Esophagus squamous epithelium (tissue), 5 donors: ENCODE measurements around the gene SLC22A3. TPM values are rescaled to one million over a fixed set of nuclear protein-coding genes. Genes with fewer than 3 reads are reported as not detected.
"Not testable (repeated sequence)": the region's sequence is repeated elsewhere in the genome, so short reads cannot be mapped to it uniquely, and the experiment has no call there.

Experiments used
- DNase-seq: peaks from one replicate; lab custom pipeline; 2025; lab: John Stamatoyannopoulos, UW
- H3K27ac ChIP-seq, 4 donors: fragments of 200-600 bp; sonication (generic); one replicate each; pipeline ENCODE4 v1.5.1; 2016 to 2019; ENCODE audit warnings: mild to moderate bottlenecking in 1 of 4
- H3K27me3 ChIP-seq, 4 donors: fragments of 200-600 bp; sonication (generic); 1 replicate in 3 of 4; 2 replicates in 1 of 4; pipeline versions ENCODE4 v1.5.1 to v1.6.0; 2017 to 2021; ENCODE audit warnings: antibody characterized with exemption in 1 of 4
- H3K36me3 ChIP-seq, 3 donors: fragments of 200-600 bp; sonication (generic); one replicate each; pipeline ENCODE4 v1.5.1; 2016 to 2019
- H3K4me1 ChIP-seq, 3 donors: fragments of 200-600 bp; sonication (generic); one replicate each; pipeline ENCODE4 v1.5.1; 2017 to 2019
- H3K4me3 ChIP-seq, 4 donors: fragments of 200-600 bp; sonication (generic); 1 replicate in 3 of 4; 2 replicates in 1 of 4; pipeline ENCODE4 v1.5.1; 2016 to 2019; ENCODE audit warnings: mild to moderate bottlenecking in 2 of 4, moderate library complexity in 1 of 4
- H3K9me3 ChIP-seq, 3 donors: fragments of 200-600 bp; sonication (generic); one replicate each; pipeline ENCODE4 v1.5.1; 2016 to 2019
- POLR2A ChIP-seq, 4 donors: fragments of 450-650 bp; IDR thresholded peaks; one replicate each; pipeline ENCODE4 v1.6.1; 2017; ENCODE audit warnings: antibody characterized with exemption in 4 of 4, mild to moderate bottlenecking in 4 of 4, moderate library complexity in 3 of 4
- WGBS, 2 donors: methylation state at CpG; one replicate each; pipeline ENCODE4 v1.1.5; 2018; 5-methylcytosine and 5-hydroxymethylcytosine counted together
- intact Hi-C: fragments of 100-400 bp; cut with DNase I; formaldehyde crosslinking; loops from one replicate; pipeline ENCODE4 v1.15.0; 2022
- total RNA-seq, 4 donors: library from RNA; depleted of rRNA; stranded (reverse); fragments of >200 nt; gene quantifications; one replicate each; pipeline ENCODE4 v1.1.0, GENCODE V29; 2016
- TF ChIP-seq, protein P1 (sequence below), 6 experiments: fragments of 450-650 bp in 4 of 6; fragments of 200-600 bp in 2 of 6; sonication (generic) in 2 of 6; IDR thresholded peaks; one replicate each; pipeline ENCODE4 v1.5.1; 2016 to 2019; ENCODE audit warnings: antibody characterized with exemption in 6 of 6, mild to moderate bottlenecking in 4 of 6, moderate library complexity in 4 of 6
- donor health status: DM: yes; HTN: yes; CAD: no.

The SLC22A3 gene
- total RNA-seq, 4 donors from 2014 or later: 5.5 to 14.2 (median 12.0) TPM

DNA sequence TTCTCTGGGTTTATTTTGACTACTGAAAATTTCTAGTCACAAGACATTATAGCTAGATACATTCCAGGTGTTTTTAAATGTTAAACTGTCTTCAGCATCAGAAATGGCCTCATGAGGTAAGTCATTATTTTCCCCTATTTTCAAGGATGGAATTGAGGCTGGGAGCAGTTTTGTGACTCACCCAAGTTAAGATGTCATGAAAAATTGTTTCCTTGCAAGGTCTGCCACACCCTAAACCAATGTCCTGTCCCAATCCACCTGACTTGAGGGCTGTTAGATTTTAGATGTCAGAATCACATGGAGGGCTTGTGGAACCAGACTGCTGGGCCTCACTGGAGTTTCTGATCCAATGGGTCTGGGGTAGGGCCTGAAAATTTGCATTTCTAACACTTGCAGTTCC lies 16.9 kb downstream of the SLC22A3 start:
- no peak for DNase-seq
- H3K36me3 ChIP-seq: no peaks in the 10 kb centered on the region
- intact Hi-C loops: no loop called here

DNA sequence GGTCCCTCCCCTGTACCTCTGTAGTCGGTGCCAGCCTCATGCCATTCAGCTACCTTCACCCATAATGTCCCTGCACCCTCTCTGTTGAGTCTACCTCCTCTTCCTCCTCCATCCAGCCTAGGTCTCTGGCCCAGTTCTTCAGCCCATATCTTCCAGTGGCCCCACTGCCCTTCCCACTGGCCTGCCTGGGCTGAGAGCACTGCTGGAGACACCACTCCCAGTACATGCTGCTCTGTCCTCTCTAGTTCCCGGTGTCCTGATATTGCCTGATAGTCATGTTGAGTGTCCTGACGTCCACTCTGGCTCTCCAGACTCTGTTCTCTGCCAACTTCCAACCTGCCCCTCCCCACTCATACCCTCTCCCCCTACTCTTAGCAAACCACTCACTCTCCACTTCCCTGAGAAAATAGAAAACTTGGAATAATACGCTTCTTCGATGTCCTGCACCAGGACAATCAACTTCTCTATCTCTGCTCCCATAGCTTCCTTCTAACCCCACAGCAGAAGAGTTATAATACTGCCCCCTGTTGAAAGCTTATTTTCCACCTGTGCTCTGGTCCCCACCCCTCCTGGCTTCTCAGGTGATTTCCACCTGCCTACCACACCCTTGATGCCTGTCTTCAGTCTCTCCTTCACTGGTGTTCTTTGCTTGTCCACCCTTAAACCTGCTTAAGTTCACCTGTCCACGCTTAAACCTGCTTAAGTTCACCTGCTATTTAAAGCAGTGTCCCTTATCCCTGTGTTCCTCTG lies 19.8 kb downstream of the SLC22A3 start:
- intact Hi-C loops: no loop called here
- H3K9me3 ChIP-seq: peaks cover 0 to 7% (median 0%) of the 10 kb centered on the region in 3 donors
- TF ChIP-seq, protein P1, sequence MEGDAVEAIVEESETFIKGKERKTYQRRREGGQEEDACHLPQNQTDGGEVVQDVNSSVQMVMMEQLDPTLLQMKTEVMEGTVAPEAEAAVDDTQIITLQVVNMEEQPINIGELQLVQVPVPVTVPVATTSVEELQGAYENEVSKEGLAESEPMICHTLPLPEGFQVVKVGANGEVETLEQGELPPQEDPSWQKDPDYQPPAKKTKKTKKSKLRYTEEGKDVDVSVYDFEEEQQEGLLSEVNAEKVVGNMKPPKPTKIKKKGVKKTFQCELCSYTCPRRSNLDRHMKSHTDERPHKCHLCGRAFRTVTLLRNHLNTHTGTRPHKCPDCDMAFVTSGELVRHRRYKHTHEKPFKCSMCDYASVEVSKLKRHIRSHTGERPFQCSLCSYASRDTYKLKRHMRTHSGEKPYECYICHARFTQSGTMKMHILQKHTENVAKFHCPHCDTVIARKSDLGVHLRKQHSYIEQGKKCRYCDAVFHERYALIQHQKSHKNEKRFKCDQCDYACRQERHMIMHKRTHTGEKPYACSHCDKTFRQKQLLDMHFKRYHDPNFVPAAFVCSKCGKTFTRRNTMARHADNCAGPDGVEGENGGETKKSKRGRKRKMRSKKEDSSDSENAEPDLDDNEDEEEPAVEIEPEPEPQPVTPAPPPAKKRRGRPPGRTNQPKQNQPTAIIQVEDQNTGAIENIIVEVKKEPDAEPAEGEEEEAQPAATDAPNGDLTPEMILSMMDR (IDR thresholded peaks at IDR 0.05): no peak
- no peak for TF ChIP-seq POLR2A (IDR thresholded peaks at IDR 0.05)

More for the DNA sequence above, 16.9 kb downstream of the SLC22A3 start:
- Histone ChIP-seq H3K27ac (no peak overlapping the region), H3K9me3 (peaks cover 0 to 6% (median 0%) of the 10 kb centered on the region in 3 donors), H3K4me1 (no peaks in the 10 kb centered on the region), H3K27me3 (no peaks in the 10 kb centered on the region), H3K4me3 (no peak overlapping the region)
- TF ChIP-seq, protein P1 (IDR thresholded peaks at IDR 0.05): no peak
- no peak for TF ChIP-seq POLR2A (IDR thresholded peaks at IDR 0.05)

DNA sequence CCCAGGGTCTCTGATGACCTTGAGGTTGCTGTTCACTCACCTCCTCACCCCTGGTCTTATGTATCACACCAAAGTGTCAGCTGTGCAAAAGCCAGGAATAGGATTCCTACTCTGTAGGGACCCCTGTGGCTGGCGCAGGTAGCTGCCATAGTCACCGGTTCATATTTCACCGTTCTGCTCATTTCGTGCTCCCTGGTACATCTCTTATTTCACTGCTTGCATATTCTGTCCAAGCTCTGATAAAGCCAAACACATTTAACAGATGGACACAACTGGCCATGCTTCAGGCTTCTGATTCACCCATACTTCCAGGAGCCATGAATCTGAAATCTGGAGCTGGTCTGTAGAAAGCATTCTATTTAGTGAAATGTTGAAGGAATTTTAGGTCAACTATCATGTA lies 20.5 kb downstream of the SLC22A3 start:
- Histone ChIP-seq H3K27me3 (no peaks in the 10 kb centered on the region), H3K27ac (no peak overlapping the region), H3K36me3 (no peaks in the 10 kb centered on the region), H3K4me1 (peaks cover 0 to 15% (median 3%) of the 10 kb centered on the region in 3 donors), H3K9me3 (peaks cover 0 to 8% (median 0%) of the 10 kb centered on the region in 3 donors), H3K4me3 (no peak overlapping the region)
- WGBS, 2 donors: 87 to 92% methylated on average over 4 of the region's 4 CpGs
- intact Hi-C loops: no loop called here
- no peak for DNase-seq
- no peak for TF ChIP-seq POLR2A (IDR thresholded peaks at IDR 0.05)
- TF ChIP-seq, protein P1 (IDR thresholded peaks at IDR 0.05): no peak

More for the DNA sequence above, 19.8 kb downstream of the SLC22A3 start:
- Histone ChIP-seq H3K4me3 (no peak overlapping the region), H3K4me1 (peaks cover 0 to 8% (median under 1%) of the 10 kb centered on the region in 3 donors), H3K36me3 (no peaks in the 10 kb centered on the region), H3K27me3 (no peaks in the 10 kb centered on the region), H3K27ac (no peak overlapping the region)
- no peak for DNase-seq
- 81 to 85% methylated on average over 5 to 6 of the region's 6 CpGs for WGBS, 2 donors

DNA sequence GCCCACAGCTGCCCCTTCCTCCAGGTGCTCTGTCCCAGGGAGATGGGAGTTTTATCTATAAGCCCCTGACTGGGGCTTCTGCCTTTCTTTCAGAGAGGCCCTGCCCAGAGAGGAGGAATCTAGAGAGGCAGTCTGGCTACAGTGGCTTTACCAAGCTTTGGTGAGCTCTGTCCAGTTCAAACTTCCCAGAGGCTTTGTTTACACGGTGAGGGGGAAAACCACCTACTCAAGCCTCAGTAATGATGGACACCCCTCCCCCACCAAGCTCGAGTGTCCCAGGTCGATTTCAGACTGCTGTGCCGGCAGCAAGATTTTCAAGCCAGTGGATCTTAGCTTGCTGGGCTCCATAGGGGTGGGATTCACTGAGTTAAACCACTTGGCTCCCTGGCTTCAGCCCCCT lies 25.4 kb downstream of the SLC22A3 start:
- H3K36me3 ChIP-seq, H3K27ac ChIP-seq, H3K27me3 ChIP-seq, DNase-seq, intact Hi-C loops, H3K4me3 ChIP-seq: not testable (repeated sequence)
- WGBS, 2 donors: 60% methylated on average over 1 to 4 of the region's 4 CpGs
- Histone ChIP-seq H3K4me1 (peaks cover 8 to 48% (median 13%) of the 10 kb centered on the region in 3 donors), H3K9me3 (peaks cover 0 to 11% (median 0%) of the 10 kb centered on the region in 3 donors)

DNA sequence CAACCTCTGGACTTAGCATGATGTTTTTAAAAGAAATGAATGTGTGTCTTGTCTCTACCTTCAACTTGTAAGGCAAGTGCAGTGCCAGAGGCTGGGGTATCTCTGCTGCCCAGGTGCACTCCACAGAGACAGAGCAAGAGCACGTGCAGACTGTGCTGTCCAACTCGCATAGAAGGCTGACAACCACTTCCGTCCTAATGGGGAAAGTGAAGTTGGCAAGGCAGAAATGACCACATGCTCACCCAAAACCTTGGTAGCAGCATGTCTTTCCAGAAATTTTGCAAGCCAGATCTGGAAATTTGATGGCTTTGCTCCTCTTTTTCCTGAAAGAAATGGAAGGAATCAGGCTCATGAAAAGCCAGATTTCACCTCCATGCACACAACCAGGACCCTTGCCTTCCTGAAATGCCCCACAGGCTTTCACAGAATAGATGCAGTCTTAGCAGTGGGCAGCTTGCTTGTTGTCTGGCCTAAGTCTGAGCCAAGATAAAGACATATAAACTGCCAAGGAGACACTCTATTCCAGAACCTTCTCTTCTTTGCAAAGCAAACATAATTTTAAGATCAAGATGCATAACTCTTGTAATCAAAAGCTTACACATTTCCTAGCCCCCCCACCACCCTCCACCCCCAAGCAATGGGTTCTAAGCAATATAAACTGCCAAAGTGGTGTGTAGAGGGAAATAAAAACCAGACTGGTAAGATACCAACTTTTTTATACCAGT lies 26.8 kb downstream of the SLC22A3 start:
- WGBS, 2 donors: 0 to 83% methylated on average over 1 to 3 of the region's 3 CpGs
- H3K27me3 ChIP-seq: no peaks in the 10 kb centered on the region
- TF ChIP-seq, protein P1 (IDR thresholded peaks at IDR 0.05): no peak
- no peak for TF ChIP-seq POLR2A (IDR thresholded peaks at IDR 0.05)
- no peak overlapping the region for H3K4me3 ChIP-seq
- H3K9me3 ChIP-seq: peaks cover 0 to 5% (median 0%) of the 10 kb centered on the region in 3 donors
- no peak for DNase-seq
- H3K36me3 ChIP-seq: no peaks in the 10 kb centered on the region
- intact Hi-C loops: no loop called here
- H3K27ac ChIP-seq: no peak overlapping the region
- peaks cover 9 to 61% (median 26%) of the 10 kb centered on the region in 3 donors for H3K4me1 ChIP-seq
